OCI-LY3 (cell line): ENCODE results near the gene NDUFA13.

Experiments
- CTCF ChIP-seq: fragments of 200-600, 300-600 bp; sonication (generic); IDR thresholded peaks from 2 replicates; pipeline ENCODE4 v1.5.1; 2014; ENCODE audit warnings: antibody characterized with exemption, low read length, low read depth
- EZH2phosphoT487 ChIP-seq: fragments of 200-600 bp; shearing (Covaris generic); IDR thresholded peaks from 2 replicates; pipeline ENCODE4 v1.6.1; 2018; ENCODE audit warnings: antibody characterized with exemption, mixed run types, low read depth

DNA sequence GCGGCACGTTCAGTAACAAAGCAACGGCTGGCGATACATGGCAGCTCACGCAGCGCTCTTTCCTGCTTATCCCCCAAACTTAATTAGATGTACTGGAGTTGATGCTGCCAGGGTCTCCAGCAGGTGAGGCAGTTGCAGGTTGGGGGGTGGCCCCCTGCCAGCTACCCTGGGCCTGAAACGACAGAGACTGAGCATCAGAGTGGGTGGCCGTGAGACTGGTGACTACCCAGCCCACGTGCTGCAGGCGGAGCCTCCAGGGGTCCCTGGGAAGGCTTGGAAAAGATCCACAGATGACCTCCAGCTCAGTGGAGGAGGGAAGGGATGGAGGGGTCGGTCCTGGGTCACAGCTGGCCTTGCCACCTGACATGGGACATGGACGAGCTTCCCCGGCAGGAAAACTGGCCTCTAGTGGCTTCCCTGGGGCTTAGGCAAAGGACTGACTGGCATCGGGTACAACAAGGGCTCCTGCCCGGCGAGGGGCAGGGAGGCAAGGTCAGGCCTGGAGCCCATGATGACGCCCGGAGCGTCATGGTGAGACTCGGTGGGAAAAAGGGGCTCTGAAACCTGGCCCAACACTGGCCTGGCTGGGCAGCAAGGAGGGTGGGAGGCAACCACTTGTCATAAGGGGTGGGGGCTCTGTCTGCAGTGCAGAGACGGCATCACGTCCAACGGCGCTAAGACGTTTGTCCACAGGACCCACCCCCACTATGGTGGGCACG is 46.1 kb downstream of the NDUFA13 start:
- TF ChIP-seq CTCF: no peak
- TF ChIP-seq EZH2phosphoT487: no peak
